Measurements from ENCODE around the gene MTCP1.

MTCP1 gene

DNA sequence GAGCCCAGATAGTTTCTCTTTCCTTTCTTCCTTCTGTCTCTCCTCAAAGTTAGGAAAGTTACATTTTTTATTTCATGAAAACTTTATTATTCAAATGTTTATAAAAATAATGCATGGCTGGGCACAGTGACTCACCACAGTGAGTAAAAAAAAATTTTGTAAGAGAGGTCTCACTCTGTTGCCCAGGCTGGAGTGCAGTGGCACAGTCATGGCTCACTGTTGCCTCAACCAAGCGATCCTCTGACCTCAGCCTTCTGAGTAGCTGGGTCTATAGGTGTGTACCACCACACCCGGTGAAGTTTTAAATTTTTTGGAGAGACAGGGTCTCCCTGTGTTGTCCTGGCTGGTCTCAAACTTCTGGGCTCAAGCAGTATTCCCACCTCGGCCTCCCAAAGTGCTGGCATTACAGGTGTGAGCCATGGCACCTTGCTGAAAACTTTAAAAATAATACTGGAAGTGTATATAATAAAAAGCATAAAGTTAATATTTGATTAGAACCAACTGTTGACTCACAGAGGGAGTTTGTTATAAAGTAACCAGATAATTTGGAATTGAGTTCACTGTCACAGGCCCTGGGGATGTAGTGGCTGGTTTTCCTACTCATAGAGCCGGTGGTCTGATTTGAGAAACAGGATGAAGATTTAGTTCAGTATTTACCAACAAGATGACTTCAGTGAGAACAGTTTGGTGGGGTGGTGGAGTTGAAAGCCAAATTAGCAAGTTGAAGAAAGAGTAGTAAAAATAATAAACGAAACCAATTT lies 18.0 kb downstream of the MTCP1 start:
- no peak for DNase-seq

DNA sequence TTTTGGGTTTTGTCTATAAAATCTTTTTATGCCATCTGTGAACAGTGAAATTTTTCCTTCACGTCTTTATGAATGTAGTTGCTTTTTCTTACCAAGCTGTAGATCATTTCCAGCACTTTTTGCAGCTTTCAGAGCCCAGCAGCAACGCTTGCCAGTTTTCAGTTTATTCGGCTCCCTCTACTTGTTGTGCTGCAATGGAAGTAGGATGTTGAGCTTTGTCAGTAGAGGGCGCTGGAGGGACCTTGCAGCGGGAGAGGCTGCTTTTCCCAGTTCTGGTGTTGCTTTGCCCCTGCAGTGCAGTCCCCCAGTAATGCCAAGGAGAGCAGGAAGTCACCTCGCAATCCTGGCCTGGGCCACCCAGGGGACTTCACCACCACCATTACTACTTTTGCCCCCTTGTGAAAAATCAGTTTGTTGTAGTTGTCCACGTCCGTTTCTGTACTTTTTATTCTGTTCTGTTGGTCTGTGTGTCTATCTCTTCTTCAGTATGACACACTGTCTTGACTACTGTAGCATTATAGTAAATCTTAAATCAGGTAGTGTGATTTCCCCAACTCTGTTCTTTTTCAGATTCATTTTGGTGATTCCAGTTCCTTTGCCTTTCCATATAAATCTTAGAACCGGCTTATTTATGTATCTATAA lies 21.8 kb downstream of the MTCP1 start:
- DNase-seq, result no peak

DNA sequence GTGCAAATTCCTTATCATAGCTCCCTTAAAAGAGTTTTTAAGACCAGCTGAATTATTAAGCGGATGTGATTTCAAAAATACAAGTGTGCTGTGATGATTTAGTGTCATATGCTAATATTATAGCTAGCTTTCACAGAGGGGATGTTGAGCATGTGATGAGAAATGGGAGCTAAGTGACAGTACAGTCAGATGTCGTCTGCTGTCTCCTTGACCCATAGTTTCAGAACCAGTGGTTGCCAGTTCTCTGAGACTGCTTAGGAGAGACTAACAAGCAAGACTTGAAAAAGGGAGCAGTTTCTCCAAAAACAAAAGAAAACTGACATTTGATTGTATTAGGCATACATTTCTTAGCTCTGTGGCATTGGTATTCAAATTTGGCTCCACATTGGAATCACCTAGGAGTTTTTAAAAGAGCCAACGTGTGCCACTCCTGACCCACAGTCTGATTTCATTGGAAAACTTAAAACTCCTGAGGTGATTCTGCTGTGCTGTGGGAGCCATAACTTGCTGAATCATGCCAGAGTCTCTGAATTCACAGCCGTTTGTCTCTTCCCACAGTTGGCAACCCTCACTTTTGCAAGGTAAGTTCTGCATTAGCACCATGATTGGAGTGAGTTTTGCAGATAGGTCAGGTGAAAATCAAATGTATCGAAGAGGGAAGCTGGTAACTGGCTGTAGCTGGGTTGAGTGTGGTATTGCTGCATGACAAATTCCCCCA lies 24.0 kb downstream of the MTCP1 start:
- DNase-seq, result no peak

DNA sequence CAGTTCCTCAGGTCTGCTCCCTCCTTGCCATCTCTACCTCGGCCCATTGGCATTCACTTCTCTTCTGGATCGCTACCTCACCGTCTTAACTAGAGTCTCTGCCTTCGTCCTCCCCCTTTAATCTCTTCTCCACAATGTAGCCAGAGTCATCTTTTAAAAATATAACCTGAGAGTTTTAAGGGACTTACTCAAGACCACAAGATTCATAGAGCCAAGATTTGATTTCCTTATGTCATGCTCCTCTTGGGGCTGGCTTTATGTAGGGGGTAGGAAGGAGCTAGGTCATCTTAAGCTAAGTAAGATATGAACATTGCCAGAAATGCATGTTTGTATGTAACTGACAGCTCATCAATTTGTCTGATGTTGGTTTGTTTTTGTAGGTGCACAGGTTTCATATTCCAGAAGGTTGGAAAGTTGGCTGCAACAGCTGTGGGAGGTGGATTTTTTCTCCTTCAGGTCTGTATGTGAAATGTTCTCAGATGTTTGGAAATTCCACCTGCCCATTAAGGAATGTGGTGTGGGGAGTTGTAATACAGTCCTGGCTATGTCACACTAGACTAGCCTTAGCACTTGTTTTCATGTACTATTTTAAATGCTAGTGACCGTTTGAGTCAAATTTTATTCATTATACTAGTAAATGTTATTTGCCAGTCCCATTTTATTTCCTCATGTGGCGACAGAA lies 24.7 kb downstream of the MTCP1 start:
- DNase-seq, result no peak

DNA sequence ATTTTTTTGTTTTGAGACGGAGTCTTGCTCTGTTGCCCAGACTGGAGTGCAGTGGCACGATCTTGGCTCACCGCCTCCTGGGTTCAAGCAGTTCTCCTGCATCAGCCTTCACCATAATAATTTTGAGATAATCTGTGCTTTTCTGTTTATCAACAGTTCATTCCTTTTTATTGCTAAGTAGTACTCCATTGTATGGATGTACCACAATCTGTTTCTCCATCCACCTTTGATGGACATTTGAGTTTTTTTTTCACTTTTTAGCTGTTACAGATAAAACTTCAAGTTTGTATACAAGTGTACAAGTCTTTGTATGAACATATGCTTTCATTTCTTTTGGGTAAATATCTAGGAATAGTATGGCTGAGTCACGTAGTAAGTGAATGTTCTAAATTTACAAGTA lies 35.2 kb downstream of the MTCP1 start:
- no peak for DNase-seq

DNA sequence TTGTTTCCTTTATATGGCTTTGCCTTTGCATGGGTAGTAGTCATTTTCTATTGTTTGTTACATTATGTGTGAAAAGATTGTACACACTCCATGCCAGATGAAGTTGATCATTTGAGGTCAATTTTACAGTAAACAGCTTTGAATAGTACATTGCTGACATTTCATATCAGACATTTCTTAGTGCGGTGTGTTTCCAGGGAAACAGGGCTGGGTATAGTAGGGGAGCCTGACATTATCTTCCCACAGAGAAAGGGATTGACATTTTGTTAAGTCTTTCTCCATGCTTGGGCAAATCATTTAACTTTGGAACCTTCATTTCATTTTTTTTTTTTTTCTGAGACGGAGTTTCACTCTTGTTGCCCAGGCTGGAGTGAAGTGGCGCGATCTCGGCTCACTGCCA lies 39.3 kb downstream of the MTCP1 start:
- no peak for DNase-seq

DNA sequence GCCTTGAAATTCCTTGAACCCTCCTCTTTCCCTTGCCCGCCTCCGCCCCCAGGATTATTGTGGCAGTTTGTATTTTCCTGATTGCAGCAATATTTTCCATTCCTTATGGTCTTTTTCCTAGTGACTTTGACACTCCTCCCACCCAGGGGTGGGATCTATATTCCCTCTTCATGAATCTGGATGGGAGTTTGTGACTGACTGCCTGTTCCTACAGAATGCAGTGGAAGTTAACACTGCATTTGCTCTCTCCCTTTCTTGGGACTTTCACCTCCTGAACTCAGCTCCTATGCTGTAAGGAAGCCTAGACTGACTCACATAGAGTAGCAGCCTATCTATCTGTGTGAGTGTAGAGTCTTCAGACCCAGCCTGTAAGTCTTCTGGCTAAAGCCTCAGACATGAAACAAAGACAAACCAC lies 42.1 kb downstream of the MTCP1 start:
- DNase-seq, result no peak

DNA sequence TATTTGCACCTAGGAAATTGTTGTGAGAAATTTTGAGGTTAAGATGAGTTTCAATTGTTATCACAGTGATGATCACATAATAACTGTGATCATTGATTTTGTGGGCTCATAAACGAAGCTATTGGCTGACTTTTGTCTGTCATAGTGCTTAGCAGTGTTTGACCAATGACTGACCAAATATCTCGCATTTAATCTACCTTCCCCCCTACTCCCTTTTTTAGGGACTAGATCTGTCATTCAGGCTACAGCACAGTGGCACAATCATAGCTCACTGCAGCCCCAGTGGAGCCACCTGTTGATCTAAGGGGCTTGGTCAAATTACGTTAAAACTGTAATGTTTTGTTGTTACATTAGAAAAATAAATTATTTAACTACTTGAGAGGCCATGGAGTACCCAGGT lies 42.8 kb downstream of the MTCP1 start:
- no peak for DNase-seq

DNA sequence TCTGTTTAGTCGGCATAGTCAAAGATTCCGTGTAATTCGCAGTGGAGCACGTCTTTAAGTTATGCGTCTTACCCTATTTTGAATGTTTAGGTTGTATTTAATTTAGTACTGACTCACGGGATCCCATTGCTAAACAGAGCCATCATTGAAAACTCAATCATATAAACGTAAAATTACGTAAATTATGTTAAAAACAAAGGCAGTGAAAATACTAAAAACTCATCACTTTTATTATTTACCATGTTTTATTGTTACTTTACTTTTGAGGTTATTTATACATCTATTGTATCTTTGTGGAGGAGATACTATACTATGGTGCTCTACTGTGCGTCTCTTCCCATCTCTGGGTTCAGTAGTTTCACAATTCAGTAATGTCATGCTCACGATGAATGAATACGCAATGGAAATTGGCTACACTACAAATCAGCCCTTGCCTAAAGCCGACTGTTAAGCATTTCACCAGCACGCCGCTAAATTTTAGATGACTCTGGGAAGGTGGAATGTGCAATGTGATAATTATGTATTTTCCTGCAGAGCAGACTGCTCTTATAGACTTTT lies 43.3 kb downstream of the MTCP1 start:
- no peak for DNase-seq

DNA sequence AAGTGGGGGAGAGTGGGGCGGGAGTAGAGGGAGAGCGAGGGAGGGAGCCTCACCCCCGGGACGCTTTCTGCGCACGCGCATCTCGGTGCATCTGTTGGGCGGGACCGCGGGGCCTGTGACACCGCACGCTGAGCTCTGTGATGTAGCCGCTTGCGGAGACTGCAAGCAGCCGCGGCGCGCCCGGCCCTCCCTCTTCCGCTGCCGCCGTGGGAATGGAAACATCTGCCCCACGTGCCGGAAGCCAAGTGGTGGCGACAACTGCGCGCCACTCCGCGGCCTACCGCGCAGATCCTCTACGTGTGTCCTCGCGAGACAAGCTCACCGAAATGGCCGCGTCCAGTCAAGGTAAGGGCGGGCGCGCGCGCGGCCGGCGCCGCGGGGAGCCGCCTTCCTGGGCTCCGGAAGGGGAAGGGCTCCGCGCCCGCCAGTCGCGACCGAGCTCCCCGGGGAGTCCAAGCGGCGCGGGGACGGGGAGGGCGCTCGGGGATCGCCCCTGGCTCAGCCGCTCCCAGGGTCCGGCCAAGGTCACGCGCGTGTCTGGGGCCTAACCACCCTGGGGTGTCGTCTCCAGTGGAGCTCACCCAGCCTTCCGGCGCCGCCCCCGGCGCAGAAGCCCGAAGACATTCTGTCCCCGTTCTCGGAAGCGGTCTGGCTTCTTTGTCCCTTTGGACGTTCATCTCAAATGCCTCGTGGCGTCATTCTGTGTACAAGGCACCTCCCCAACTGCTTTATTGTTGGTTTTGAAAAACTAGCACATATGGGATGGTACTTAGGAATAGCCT lies 44.0 kb downstream of the MTCP1 start, which contains the start of gene FUNDC2:
TSS of gene FUNDC2 (plus strand) at position 118 of the 782 bp plus-strand sequence. CDS start at position 213, 95 bp downstream.
- DNase-seq, result peak; percentile 75

DNA sequence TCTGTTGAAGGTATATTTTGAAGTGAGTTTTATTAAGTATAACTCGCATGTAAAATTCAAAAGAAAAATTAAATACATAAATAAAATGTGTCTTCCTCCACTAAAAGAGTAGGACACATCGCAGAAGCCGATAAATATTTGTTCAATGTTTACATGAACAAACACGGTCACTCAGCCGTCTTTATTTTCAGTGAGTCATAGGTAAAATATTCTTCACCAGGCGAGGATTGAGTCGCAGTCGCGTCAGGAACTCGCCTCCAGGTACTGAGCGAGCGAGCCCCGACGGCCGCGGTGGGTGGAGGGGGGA lies 44.6 kb downstream of the MTCP1 start:
- no peak for DNase-seq

DNA sequence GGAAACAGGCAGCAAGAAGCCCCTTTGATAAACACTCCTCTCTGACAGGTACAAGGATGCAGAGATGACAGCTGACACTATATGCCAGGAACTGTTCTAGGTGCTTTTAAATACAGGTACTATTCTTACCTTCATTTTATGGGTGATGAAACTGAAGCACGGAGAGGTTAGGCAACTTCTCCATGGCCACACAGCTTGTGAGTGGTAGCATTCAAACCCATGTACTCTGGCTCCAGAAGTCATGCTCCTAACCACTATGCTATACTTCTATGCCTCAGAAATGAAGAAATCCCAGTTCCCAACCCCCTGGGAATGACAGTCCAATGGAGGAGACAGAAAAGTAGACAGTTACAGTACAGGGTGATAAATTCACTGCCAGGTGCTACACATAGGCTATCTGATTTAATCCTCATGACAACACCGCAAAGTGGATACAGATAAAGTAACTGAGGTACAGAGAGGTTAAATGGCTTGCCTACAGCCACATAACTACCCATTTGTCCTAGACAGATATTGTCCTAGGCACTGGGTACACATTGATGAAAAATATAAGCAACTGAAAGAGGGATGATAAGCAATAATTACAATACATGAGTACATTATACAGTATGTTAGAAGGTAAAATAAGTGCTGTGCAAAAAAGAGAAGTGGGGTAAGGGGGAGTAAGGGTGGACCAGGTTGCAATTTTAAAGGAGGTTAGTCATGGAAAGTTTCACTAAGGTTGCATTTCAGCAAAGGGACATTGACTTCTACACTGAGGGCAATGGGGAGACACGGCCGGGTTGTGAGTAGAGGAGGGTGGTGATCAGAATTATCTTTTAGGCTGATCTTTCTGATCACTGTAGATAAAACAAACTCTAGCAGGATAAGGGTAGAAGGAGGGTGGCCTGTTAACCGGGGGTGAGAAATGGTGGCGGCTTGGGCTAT lies 46.8 kb downstream of the MTCP1 start:
- DNase-seq, result no peak

DNA sequence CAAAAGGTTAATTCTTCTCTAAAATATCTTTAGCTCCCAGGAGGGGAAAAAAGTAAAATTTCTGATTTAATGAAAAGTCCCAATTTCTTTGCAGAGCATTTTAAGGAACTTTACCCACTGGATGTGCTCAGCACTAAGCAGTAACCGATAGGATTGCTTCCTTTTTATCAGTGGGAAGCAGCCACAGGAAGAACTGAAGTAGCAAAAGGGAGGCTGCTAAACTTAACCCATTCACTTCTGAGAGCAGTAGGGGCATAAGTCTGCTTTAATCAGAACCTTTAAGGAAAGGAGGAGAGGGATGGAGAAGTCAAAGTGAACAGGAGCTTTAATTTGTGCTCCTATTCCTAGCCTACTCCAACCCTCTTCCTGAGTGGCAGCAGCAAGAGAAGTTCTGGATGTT lies 48.4 kb downstream of the MTCP1 start, which contains the start of gene F8:
TSS of gene F8 (minus strand) at position 139 of the 400 bp plus-strand sequence. CDS start 171 bp downstream, outside the sequence.
- no peak for DNase-seq

DNA sequence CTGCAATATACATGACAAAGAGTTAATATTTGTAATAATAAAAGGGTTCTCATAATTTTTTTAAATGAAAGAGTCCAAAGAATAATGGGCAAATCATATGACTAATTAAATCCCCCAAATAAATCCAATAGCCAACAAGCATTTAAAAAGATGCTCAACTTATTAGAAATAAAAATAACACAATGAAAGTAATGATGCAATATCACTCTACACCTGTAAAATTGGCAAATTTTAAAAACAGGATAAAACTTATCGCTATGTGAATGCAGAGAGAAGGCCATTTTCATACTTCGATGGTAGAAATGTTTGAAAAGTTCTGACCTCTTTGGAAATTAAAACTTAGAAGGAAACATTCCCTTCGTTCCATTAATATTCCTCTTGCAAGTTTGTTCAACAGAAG lies 50.3 kb downstream of the MTCP1 start:
- no peak for DNase-seq

Measured in NCI-H2029 treated with DMSO at 0.1 percent for 48 hours (cell line).